Body of pancreas (tissue), 4 donors: Measurements from ENCODE around the gene ADD1. TPM values are rescaled to one million over a fixed set of nuclear protein-coding genes. Genes with fewer than 3 reads are reported as not detected.
"Not testable (repeated sequence)": the region's sequence is repeated elsewhere in the genome, so short reads cannot be mapped to it uniquely, and the experiment has no call there.

Experiments
- ATAC-seq: fragments of 150-250 bp; one replicate; pipeline ENCODE4 v1.9.1; 2016
- DNase-seq, 4 donors: peaks; one replicate each; pipeline ENCODE4 v3.0.0-alpha.2; 2019
- H3K27ac ChIP-seq, 4 donors: fragments of 200-600 bp; sonication (generic); 1 replicate in 3 of 4; 2 replicates in 1 of 4; pipeline versions ENCODE4 v1.5.1 to v1.6.1; 2016 to 2019; ENCODE audit warnings: mild to moderate bottlenecking in 1 of 4, mixed read lengths in 1 of 4, moderate library complexity in 1 of 4
- H3K27me3 ChIP-seq, 2 donors: fragments of 200-600 bp; sonication (generic); one replicate each; pipeline ENCODE4 v1.6.0; 2016; ENCODE audit warnings: mild to moderate bottlenecking in 1 of 2
- H3K36me3 ChIP-seq, 2 donors: fragments of 200-600 bp; sonication (generic); replicated peaks in 1 of 2; 2 replicates each; pipeline ENCODE4 v1.5.1; 2016; ENCODE audit warnings: low read depth in 2 of 2; ENCODE audit not compliant: insufficient read depth in 1 of 2
- H3K4me1 ChIP-seq: fragments of 200-600 bp; sonication (generic); one replicate; pipeline ENCODE4 v1.6.0; 2016
- H3K4me3 ChIP-seq, 2 donors: fragments of 200-600 bp; sonication (generic); 1 replicate in 1 of 2; 2 replicates in 1 of 2; pipeline ENCODE4 v1.5.1; 2016 to 2019
- H3K9me3 ChIP-seq, 3 donors: fragments of 200-600 bp; sonication (generic); 1 replicate in 2 of 3; 2 replicates in 1 of 3; pipeline ENCODE4 v1.5.1; 2016
- CTCF ChIP-seq, 7 experiments: fragments of 450-650 bp in 4 of 7; fragments of 200-600 bp in 3 of 7; sonication (generic) in 3 of 7; IDR thresholded peaks; one replicate each; pipeline ENCODE4 v1.5.1; 2016 to 2019; ENCODE audit warnings: antibody characterized with exemption in 7 of 7
- POLR2A ChIP-seq, 3 donors: fragments of 450-650 bp; IDR thresholded peaks; one replicate each; pipeline ENCODE4 v1.6.1; 2016; ENCODE audit warnings: antibody characterized with exemption in 3 of 3, mild to moderate bottlenecking in 2 of 3
- WGBS, 2 donors: methylation state at CpG; one replicate each; pipeline ENCODE4 v1.1.5; 2017; 5-methylcytosine and 5-hydroxymethylcytosine counted together
- intact Hi-C: fragments of 100-400 bp; cut with DNase I; formaldehyde crosslinking; loops from one replicate; pipeline ENCODE4 v1.15.1; 2023
- total RNA-seq, 2 donors: library from RNA; depleted of rRNA; stranded (reverse); fragments of >200 nt; gene quantifications; one replicate each; pipeline ENCODE4 v1.1.0, GENCODE V29; 2016

Gene ADD1
- total RNA-seq, 2 donors from 2014 or later, result 84.1 to 266 TPM

DNA sequence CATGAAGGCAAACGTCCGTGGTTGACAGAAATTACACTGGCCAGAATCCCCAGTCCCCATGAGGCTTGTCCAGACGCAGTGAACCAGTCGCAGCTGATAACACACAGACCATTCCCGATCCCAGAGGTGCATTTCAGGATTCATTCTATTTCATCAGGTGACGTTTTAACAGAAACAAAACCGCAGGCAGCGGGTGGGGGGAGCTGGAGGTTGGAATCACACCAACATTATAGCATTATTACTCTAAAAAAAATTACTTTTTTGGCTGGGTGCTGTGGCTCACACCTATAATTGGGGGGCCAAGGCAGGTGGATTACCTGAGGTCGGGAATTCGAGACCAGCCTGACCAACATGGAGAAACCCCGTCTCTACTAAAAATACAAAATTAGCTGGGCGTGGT is 94.3 kb downstream of the ADD1 start:
- ATAC-seq (no peak), DNase-seq (peak in 1 of 4 donors; percentile 4)
- WGBS, 2 donors, result 64 to 80% methylated on average over 12 of the region's 12 CpGs
- Histone ChIP-seq H3K27me3 (no peaks in the 10 kb centered on the region), H3K4me3 (no peak overlapping the region), H3K36me3 (peaks cover 22 to 31% of the 10 kb centered on the region in 2 donors), H3K27ac (no peak overlapping the region), H3K4me1 (peaks cover 33% of the 10 kb centered on the region), H3K9me3 (no peaks in the 10 kb centered on the region)
- TF ChIP-seq CTCF (IDR thresholded peaks at IDR 0.05) (no peak), POLR2A (IDR thresholded peaks at IDR 0.05) (no peak)
- intact Hi-C loops, result loop anchor here (5.0 kb wide), 1 partner anchor 181 kb away; the partner anchor contains the start of gene TNIP2

- ATAC-seq, H3K27ac ChIP-seq, H3K9me3 ChIP-seq, H3K4me3 ChIP-seq, H3K27me3 ChIP-seq: not testable (repeated sequence)
- intact Hi-C loops, result loop anchor here (5.0 kb wide), 1 partner anchor 181 kb away; the partner anchor contains the start of gene TNIP2
- Histone ChIP-seq H3K36me3 (peaks cover 26 to 31% of the 10 kb centered on the region in 2 donors), H3K4me1 (peaks cover 29% of the 10 kb centered on the region)
- peak in 2 of 4 donors; percentile 5 to 10 for DNase-seq
- WGBS, 2 donors, result 87 to 91% methylated on average over 10 of the region's 10 CpGs
These were observed 94.8 kb downstream of the ADD1 start for GRCh38 chr4:2938411-2938810.

- Histone ChIP-seq H3K9me3 (no peaks in the 10 kb centered on the region), H3K4me1 (peaks cover 24% of the 10 kb centered on the region), H3K27ac (no peak overlapping the region), H3K27me3 (no peaks in the 10 kb centered on the region), H3K36me3 (peaks cover 28 to 31% of the 10 kb centered on the region in 2 donors), H3K4me3 (no peak overlapping the region)
- WGBS, 2 donors, result 90 to 94% methylated on average over 14 of the region's 14 CpGs
- peak in 2 of 4 donors; percentile 3 to 8 for DNase-seq
- ATAC-seq, result no peak
- TF ChIP-seq POLR2A (IDR thresholded peaks at IDR 0.05) (no peak), CTCF (IDR thresholded peaks at IDR 0.05) (no peak)
- intact Hi-C loops, result loop anchor here (5.0 kb wide), 1 partner anchor 182 kb away; the partner anchor contains the start of gene TNIP2
These were observed 95.3 kb downstream of the ADD1 start for GRCh38 chr4:2938906-2939305.

- peaks cover 23% of the 10 kb centered on the region for H3K4me1 ChIP-seq
- no peaks in the 10 kb centered on the region for H3K9me3 ChIP-seq
- H3K27me3 ChIP-seq, result no peaks in the 10 kb centered on the region
- TF ChIP-seq POLR2A (IDR thresholded peaks at IDR 0.05), result no peak
- no peak for TF ChIP-seq CTCF (IDR thresholded peaks at IDR 0.05)
- no peak overlapping the region for H3K27ac ChIP-seq
- WGBS, 2 donors, result 89 to 92% methylated on average over 27 to 28 of the region's 30 CpGs
- DNase-seq, result peak in 2 of 4 donors; percentile 10 to 11
- H3K36me3 ChIP-seq, result peaks cover 31% of the 10 kb centered on the region in 2 donors
- H3K4me3 ChIP-seq, result no peak overlapping the region
- ATAC-seq, result no peak
- intact Hi-C loops, result loop anchor here (5.0 kb wide), 1 partner anchor 182 kb away; the partner anchor contains the start of gene TNIP2
These were observed 96.0 kb downstream of the ADD1 start for GRCh38 chr4:2939383-2940243.

GRCh38 chr4:2940267-2941137 is 96.9 kb downstream of the ADD1 start:
- no peak for TF ChIP-seq POLR2A (IDR thresholded peaks at IDR 0.05)
- no peak for TF ChIP-seq CTCF (IDR thresholded peaks at IDR 0.05)
- peaks cover 20% of the 10 kb centered on the region for H3K4me1 ChIP-seq
- no peak for ATAC-seq
- DNase-seq, result peak in 1 of 4 donors; percentile 10
- peaks cover 31 to 35% of the 10 kb centered on the region in 2 donors for H3K36me3 ChIP-seq
- intact Hi-C loops, result no loop called here
- no peak overlapping the region for H3K27ac ChIP-seq
- H3K9me3 ChIP-seq, result no peaks in the 10 kb centered on the region
- no peak overlapping the region for H3K4me3 ChIP-seq
- no peaks in the 10 kb centered on the region for H3K27me3 ChIP-seq
- 87 to 91% methylated on average over 28 to 29 of the region's 29 CpGs for WGBS, 2 donors
